SK-N-SH (cell line): ENCODE data around the gene DOCK6. TPM values are rescaled to one million over a fixed set of nuclear protein-coding genes. Genes with fewer than 3 reads are reported as not detected.

Source experiments
- CTCF ChIA-PET: fragments of 300-600, 350-600 bp; formaldehyde crosslinking; extraction: SDS; loops from one replicate; lab custom pipeline; 2021; lab: Yijun Ruan, JAX
- POLR2A ChIA-PET: fragments of 350-600 bp; sonication (Branson Sonifier 250); formaldehyde crosslinking; extraction: SDS; loops from one replicate; lab custom pipeline; 2020; ENCODE audit warnings: antibody characterized with exemption, inconsistent platforms; lab: Yijun Ruan, JAX
- DNase-seq: peaks from one replicate; pipeline ENCODE4 v3.0.0; 2012
- H2AFZ ChIP-seq: fragments of 200-600 bp; sonication (generic); 2 replicates; pipeline ENCODE4 v1.8.1; 2016; ENCODE audit warnings: antibody characterized with exemption, mild to moderate bottlenecking, low read depth
- H3F3A ChIP-seq: fragments of 200-600 bp; sonication (generic); replicated peaks from 2 replicates; pipeline ENCODE3; 2016; ENCODE audit warnings: antibody characterized with exemption, mild to moderate bottlenecking; ENCODE audit not compliant: insufficient read depth
- H3K27ac ChIP-seq, 2 experiments: fragments of 200-500 bp in 1 of 2; fragments of 200-600 bp in 1 of 2; sonication (Bioruptor generic) in 1 of 2; sonication (generic), shearing (Covaris generic) in 1 of 2; 2 replicates each; pipeline versions ENCODE4 v1.5.1 to v1.6.1; 2014 to 2016; ENCODE audit warnings: low read depth in 2 of 2, inconsistent platforms in 1 of 2, low read length in 1 of 2, mild to moderate bottlenecking in 1 of 2, mixed read lengths in 1 of 2
- H3K27me3 ChIP-seq: fragments of 200-600 bp; sonication (generic), shearing (Covaris generic); 2 replicates; pipeline ENCODE4 v1.6.1; 2016; ENCODE audit warnings: mixed run types; ENCODE audit not compliant: insufficient read depth
- H3K36me3 ChIP-seq, 2 experiments: fragments of 200-500 bp in 1 of 2; fragments of 200-600 bp in 1 of 2; sonication (Bioruptor generic) in 1 of 2; sonication (generic) in 1 of 2; replicated peaks in 1 of 2; 2 replicates each; pipeline versions ENCODE3 to v1.5.1; 2014 to 2016; ENCODE audit warnings: low read length in 1 of 2, mild to moderate bottlenecking in 1 of 2; ENCODE audit not compliant: insufficient read depth in 2 of 2, control insufficient read depth in 1 of 2
- H3K4me1 ChIP-seq, 2 experiments: fragments of 200-500 bp in 1 of 2; fragments of 200-600 bp in 1 of 2; sonication (Bioruptor generic) in 1 of 2; sonication (generic), shearing (Covaris generic) in 1 of 2; 2 replicates each; pipeline versions ENCODE4 v1.5.1 to v1.6.1; 2014 to 2016; ENCODE audit warnings: low read depth in 1 of 2, low read length in 1 of 2, mixed run types in 1 of 2; ENCODE audit not compliant: insufficient read depth in 2 of 2, control insufficient read depth in 1 of 2
- H3K4me2 ChIP-seq: fragments of 200-600 bp; sonication (generic), shearing (Covaris generic); 2 replicates; pipeline ENCODE4 v1.6.1; 2017; ENCODE audit warnings: mixed run types
- H3K4me3 ChIP-seq, 2 experiments: fragments of 200-500 bp in 1 of 2; fragments of 200-600 bp in 1 of 2; sonication (Bioruptor generic) in 1 of 2; sonication (generic), shearing (Covaris generic) in 1 of 2; 2 replicates each; pipeline versions ENCODE4 v1.5.1 to v1.8.1; 2014 to 2016; ENCODE audit warnings: low read depth in 2 of 2, inconsistent platforms in 1 of 2, low read length in 1 of 2, mild to moderate bottlenecking in 1 of 2, mixed read lengths in 1 of 2, moderate library complexity in 1 of 2
- H3K79me2 ChIP-seq: fragments of 200-600 bp; sonication (generic); 2 replicates; pipeline ENCODE4 v1.8.1; 2017; ENCODE audit warnings: mild to moderate bottlenecking; ENCODE audit not compliant: insufficient read depth
- H3K9ac ChIP-seq: fragments of 200-600 bp; sonication (generic); 2 replicates; pipeline ENCODE4 v1.6.1; 2017; ENCODE audit warnings: mixed run types
- H3K9me2 ChIP-seq: fragments of 200-600 bp; sonication (generic); 2 replicates; pipeline ENCODE4 v1.6.1; 2017; ENCODE audit warnings: mixed run types
- H3K9me3 ChIP-seq: fragments of 200-600 bp; sonication (generic); 2 replicates; pipeline ENCODE4 v1.6.1; 2017; ENCODE audit warnings: mixed run types, mild to moderate bottlenecking, moderate library complexity
- H4K20me1 ChIP-seq: fragments of 200-600 bp; sonication (generic); 2 replicates; pipeline ENCODE4 v1.6.1; 2017; ENCODE audit warnings: mild to moderate bottlenecking, mixed run types; ENCODE audit not compliant: insufficient read depth
- CHD2 ChIP-seq: fragments of 150-350 bp; IDR thresholded peaks from 2 replicates; pipeline ENCODE4 v1.6.1; 2018; ENCODE audit warnings: low read length; ENCODE audit not compliant: partially characterized antibody
- ELF1 ChIP-seq: IDR thresholded peaks from 2 replicates; pipeline ENCODE4 v1.4.0; 2012
- EZH2phosphoT487 ChIP-seq: fragments of 200-600 bp; sonication (generic); IDR thresholded peaks from 2 replicates; pipeline ENCODE4 v1.6.1; 2017; ENCODE audit warnings: low read depth, mixed run types, mild to moderate bottlenecking, antibody characterized with exemption, moderate library complexity, borderline replicate concordance
- FOSL2 ChIP-seq: IDR thresholded peaks from 2 replicates; pipeline ENCODE4 v1.4.0; 2012; ENCODE audit warnings: low read depth, mild to moderate bottlenecking, moderate library complexity, borderline replicate concordance
- FOXM1 ChIP-seq: IDR thresholded peaks from 2 replicates; pipeline ENCODE4 v1.4.0; 2012; ENCODE audit warnings: low read depth, mild to moderate bottlenecking
- GABPA ChIP-seq: IDR thresholded peaks from 2 replicates; pipeline ENCODE4 v1.4.0; 2012; ENCODE audit warnings: low read depth, mild to moderate bottlenecking
- GATA2 ChIP-seq: sonication (generic); formaldehyde crosslinking; IDR thresholded peaks from 2 replicates; pipeline ENCODE4 v1.5.0; 2020; ENCODE audit warnings: mild to moderate bottlenecking, missing genetic modification reagents
- JUND ChIP-seq: IDR thresholded peaks from 2 replicates; pipeline ENCODE4 v1.4.0; 2012
- MAX ChIP-seq: IDR thresholded peaks from 2 replicates; pipeline ENCODE4 v1.4.0; 2012; ENCODE audit warnings: low read depth
- NRF1 ChIP-seq: IDR thresholded peaks from 2 replicates; pipeline ENCODE4 v1.6.1; 2012; ENCODE audit warnings: low read depth, mild to moderate bottlenecking, low read length
- RFX5 ChIP-seq: IDR thresholded peaks from 2 replicates; pipeline ENCODE4 v1.6.1; 2012; ENCODE audit warnings: mild to moderate bottlenecking, improper control_type of control experiment, low read length
- SIN3A ChIP-seq: IDR thresholded peaks from 2 replicates; pipeline ENCODE4 v1.6.1; 2012; ENCODE audit warnings: low read depth, mild to moderate bottlenecking, low read length, moderate library complexity, borderline replicate concordance
- SMC3 ChIP-seq: IDR thresholded peaks from 2 replicates; pipeline ENCODE4 v1.6.1; 2012; ENCODE audit warnings: low read depth, low read length, improper control_type of control experiment
- TAF1 ChIP-seq: IDR thresholded peaks from 2 replicates; pipeline ENCODE4 v1.6.1; 2012; ENCODE audit warnings: low read depth, mild to moderate bottlenecking, low read length, moderate library complexity, borderline replicate concordance
- TEAD4 ChIP-seq: IDR thresholded peaks from 2 replicates; pipeline ENCODE4 v1.4.0; 2012; ENCODE audit warnings: mild to moderate bottlenecking, borderline replicate concordance; ENCODE audit not compliant: insufficient read depth
- USF1 ChIP-seq: IDR thresholded peaks from 2 replicates; pipeline ENCODE4 v1.4.0; 2012; ENCODE audit warnings: low read depth, borderline replicate concordance
- USF2 ChIP-seq: fragments of 150-350 bp; IDR thresholded peaks from 2 replicates; pipeline ENCODE4 v1.6.1; 2017; ENCODE audit warnings: antibody characterized with exemption, low read length, low read depth, borderline replicate concordance
- ZBTB33 ChIP-seq: IDR thresholded peaks from 2 replicates; pipeline ENCODE4 v1.4.0; 2012; ENCODE audit warnings: low read depth, borderline replicate concordance
- WGBS: methylation state at CpG from one replicate; pipeline ENCODE4 v1.1.6; 2017; ENCODE audit warnings: low lambda C conversion rate; 5-methylcytosine and 5-hydroxymethylcytosine counted together
- polyA plus RNA-seq, 3 experiments: library from polyadenylated mRNA; depleted of rRNA; stranded (reverse); fragments of >200 nt; gene quantifications; 2 replicates each; pipeline ENCODE4 v1.2.3, GENCODE V29; 2012

DOCK6 gene
- polyA plus RNA-seq, 1 of the 3 experiments (the other 2 are of a cell fraction): 18.3 TPM

- no peaks in the 10 kb centered on the region for H3K27me3 ChIP-seq
- CTCF ChIA-PET: interaction anchor here (1.4 to 2.2 kb wide), 4 partner anchors 61 to 257 kb away, joined by 3 to 18 read pairs (median 6); no protein-coding TSS in a partner anchor
- no peak overlapping the region for H3K4me3 ChIP-seq
- no peak for DNase-seq
- WGBS: 88% methylated on average over 7 of the region's 7 CpGs
- H3K9me2 ChIP-seq: no peaks in the 10 kb centered on the region
- POLR2A ChIA-PET: interaction anchor here (0.6 kb wide), 1 partner anchor 76 kb away, joined by 3 read pairs; no protein-coding TSS in a partner anchor
- H2AFZ ChIP-seq: no peak overlapping the region
- H3K36me3 ChIP-seq: peaks cover 8 to 9% of the 10 kb centered on the region in 2 experiments
- no peak overlapping the region for H3K27ac ChIP-seq
- no peak overlapping the region for H3K4me2 ChIP-seq
- H3K4me1 ChIP-seq: peaks cover 12 to 18% of the 10 kb centered on the region in 2 experiments; a peak in 3 of 4 replicates
- H3K9me3 ChIP-seq: no peaks in the 10 kb centered on the region
- H3F3A ChIP-seq: peaks cover 6% of the 10 kb centered on the region
- no peak overlapping the region for H3K9ac ChIP-seq
- TF ChIP-seq NRF1 (no peak), ELF1 (no peak), FOSL2 (no peak), RFX5 (no peak), CHD2 (no peak), MAX (no peak), TAF1 (no peak), SIN3A (no peak), USF2 (no peak), TEAD4 (no peak), JUND (no peak), GABPA (no peak), USF1 (no peak), GATA2 (CRISPR knock-in tag) (no peak), FOXM1 (no peak), ZBTB33 (no peak), EZH2phosphoT487 (no peak), SMC3 (no peak)
- peaks cover 35% of the 10 kb centered on the region for H3K79me2 ChIP-seq
- H4K20me1 ChIP-seq: peaks cover 15% of the 10 kb centered on the region; the same call in 1 of the 2 replicates
Measured at GRCh38 chr19:11198769-11199424, 63.4 kb downstream of the DOCK6 start.
